K562 (cell line): ENCODE results near the gene TFAP2A. TPM values are rescaled to one million over a fixed set of nuclear protein-coding genes. Genes with fewer than 3 reads are reported as not detected.
A peak's percentile ranks its signal among the peaks of the same experiment; 100 is the strongest.

Experiments
- ZNF24 ChIP-seq: fragments of 450-650 bp; IDR thresholded peaks from 2 replicates; pipeline ENCODE4 v1.6.1; 2016
- polyA plus RNA-seq, 8 experiments: library from polyadenylated mRNA; depleted of rRNA in 4 of 8; stranded (reverse) in 5 of 8; unstranded in 3 of 8; fragments of >200 nt; fragmentation: Nextera tagmentation in 2 of 8; fragmentation: Illumina TruSeq in 1 of 8; extraction: Ambion mirVana in 2 of 8; extraction: Trizol in 1 of 8; gene quantifications; 2 replicates each; pipeline versions ENCODE4 v1.2.1 to v1.2.3, GENCODE V29; 2011 to 2014; ENCODE audit warnings: inconsistent platforms in 1 of 8, missing spikeins in 1 of 8
- total RNA-seq, 7 experiments: library from RNA; depleted of rRNA in 6 of 7; stranded (reverse); fragments of >200 nt in 6 of 7; fragmentation: Illumina TruSeq in 2 of 7; extraction: Trizol in 2 of 7; gene quantifications; 2 replicates each; pipeline versions ENCODE4 v1.2.1 to v1.2.3, GENCODE V29; 2011 to 2021; ENCODE audit warnings: low replicate concordance in 1 of 7
- TF ChIP-seq, protein P1 (sequence below), 2 experiments: fragments of 450-650 bp; formaldehyde crosslinking in 1 of 2; IDR thresholded peaks; 2 replicates each; pipeline versions ENCODE4 v1.4.0 to v1.6.1; 2014 to 2020; ENCODE audit warnings: mild to moderate bottlenecking in 2 of 2, borderline replicate concordance in 1 of 2, low read depth in 1 of 2
- TF ChIP-seq, protein P2 (sequence below): fragments of 450-650 bp; IDR thresholded peaks from 2 replicates; pipeline ENCODE4 v1.6.1; 2016; ENCODE audit warnings: mild to moderate bottlenecking, moderate library complexity

TFAP2A gene
- total and polyA plus RNA-seq, 9 of the 15 experiments (the other 6 are each of a cell fraction or from before 2014, with no cell fraction given) = 0.14 to 0.53 (median 0.19) TPM; not detected in 1

DNA sequence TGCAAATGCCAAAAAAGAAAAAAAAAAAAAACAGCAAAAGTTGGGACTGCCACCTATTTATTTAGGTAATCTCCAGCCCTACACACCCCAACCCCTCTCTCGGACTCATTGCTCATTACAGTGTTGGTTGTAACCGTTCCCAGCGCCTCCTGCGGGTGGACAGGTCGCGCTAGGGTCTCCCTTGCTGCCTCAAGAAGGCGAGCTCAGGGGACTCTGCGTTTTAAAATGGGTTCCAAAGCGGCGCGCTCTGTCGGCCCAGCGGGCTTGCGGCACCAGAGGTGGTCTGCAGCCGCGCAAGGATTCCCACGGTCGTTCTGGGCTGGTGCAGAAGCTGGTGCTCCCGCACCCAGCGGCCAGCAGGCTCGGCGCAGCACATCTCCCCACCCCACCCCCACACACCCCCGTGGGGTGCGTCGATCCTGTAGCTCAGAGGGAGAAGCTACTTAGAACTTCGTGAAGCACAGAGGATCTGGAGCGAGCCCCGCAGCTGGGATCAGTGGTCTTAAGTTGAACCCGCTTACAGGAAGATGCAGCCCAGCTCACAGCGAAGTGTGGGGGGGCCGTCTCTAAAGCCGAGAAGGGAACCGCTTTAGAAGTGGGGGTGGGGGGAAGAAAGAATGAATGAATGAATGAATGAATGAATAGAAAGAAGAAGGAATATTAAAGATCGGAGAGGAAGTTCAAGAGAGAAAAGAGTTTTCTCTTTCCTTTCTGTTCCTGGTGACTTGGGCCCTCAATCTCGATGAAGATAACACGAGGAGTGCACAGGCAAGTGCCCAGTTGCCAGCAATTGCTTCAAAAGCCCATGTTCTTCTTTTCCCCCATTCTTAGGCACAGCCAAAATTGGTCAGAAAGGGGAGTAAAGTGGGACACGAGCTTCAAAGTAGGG is 780 bp downstream of the TFAP2A start (continued):
- TF ChIP-seq, protein P1, sequence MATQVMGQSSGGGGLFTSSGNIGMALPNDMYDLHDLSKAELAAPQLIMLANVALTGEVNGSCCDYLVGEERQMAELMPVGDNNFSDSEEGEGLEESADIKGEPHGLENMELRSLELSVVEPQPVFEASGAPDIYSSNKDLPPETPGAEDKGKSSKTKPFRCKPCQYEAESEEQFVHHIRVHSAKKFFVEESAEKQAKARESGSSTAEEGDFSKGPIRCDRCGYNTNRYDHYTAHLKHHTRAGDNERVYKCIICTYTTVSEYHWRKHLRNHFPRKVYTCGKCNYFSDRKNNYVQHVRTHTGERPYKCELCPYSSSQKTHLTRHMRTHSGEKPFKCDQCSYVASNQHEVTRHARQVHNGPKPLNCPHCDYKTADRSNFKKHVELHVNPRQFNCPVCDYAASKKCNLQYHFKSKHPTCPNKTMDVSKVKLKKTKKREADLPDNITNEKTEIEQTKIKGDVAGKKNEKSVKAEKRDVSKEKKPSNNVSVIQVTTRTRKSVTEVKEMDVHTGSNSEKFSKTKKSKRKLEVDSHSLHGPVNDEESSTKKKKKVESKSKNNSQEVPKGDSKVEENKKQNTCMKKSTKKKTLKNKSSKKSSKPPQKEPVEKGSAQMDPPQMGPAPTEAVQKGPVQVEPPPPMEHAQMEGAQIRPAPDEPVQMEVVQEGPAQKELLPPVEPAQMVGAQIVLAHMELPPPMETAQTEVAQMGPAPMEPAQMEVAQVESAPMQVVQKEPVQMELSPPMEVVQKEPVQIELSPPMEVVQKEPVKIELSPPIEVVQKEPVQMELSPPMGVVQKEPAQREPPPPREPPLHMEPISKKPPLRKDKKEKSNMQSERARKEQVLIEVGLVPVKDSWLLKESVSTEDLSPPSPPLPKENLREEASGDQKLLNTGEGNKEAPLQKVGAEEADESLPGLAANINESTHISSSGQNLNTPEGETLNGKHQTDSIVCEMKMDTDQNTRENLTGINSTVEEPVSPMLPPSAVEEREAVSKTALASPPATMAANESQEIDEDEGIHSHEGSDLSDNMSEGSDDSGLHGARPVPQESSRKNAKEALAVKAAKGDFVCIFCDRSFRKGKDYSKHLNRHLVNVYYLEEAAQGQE (IDR thresholded peaks at IDR 0.05; ENCODE audit: borderline replicate concordance) = peak; percentile 20; the same call in 1 of the 2 replicates
- TF ChIP-seq, protein P1 (CRISPR knock-in tag; IDR thresholded peaks at IDR 0.05; ENCODE audit: low read depth) = no peak
- TF ChIP-seq, protein P2, sequence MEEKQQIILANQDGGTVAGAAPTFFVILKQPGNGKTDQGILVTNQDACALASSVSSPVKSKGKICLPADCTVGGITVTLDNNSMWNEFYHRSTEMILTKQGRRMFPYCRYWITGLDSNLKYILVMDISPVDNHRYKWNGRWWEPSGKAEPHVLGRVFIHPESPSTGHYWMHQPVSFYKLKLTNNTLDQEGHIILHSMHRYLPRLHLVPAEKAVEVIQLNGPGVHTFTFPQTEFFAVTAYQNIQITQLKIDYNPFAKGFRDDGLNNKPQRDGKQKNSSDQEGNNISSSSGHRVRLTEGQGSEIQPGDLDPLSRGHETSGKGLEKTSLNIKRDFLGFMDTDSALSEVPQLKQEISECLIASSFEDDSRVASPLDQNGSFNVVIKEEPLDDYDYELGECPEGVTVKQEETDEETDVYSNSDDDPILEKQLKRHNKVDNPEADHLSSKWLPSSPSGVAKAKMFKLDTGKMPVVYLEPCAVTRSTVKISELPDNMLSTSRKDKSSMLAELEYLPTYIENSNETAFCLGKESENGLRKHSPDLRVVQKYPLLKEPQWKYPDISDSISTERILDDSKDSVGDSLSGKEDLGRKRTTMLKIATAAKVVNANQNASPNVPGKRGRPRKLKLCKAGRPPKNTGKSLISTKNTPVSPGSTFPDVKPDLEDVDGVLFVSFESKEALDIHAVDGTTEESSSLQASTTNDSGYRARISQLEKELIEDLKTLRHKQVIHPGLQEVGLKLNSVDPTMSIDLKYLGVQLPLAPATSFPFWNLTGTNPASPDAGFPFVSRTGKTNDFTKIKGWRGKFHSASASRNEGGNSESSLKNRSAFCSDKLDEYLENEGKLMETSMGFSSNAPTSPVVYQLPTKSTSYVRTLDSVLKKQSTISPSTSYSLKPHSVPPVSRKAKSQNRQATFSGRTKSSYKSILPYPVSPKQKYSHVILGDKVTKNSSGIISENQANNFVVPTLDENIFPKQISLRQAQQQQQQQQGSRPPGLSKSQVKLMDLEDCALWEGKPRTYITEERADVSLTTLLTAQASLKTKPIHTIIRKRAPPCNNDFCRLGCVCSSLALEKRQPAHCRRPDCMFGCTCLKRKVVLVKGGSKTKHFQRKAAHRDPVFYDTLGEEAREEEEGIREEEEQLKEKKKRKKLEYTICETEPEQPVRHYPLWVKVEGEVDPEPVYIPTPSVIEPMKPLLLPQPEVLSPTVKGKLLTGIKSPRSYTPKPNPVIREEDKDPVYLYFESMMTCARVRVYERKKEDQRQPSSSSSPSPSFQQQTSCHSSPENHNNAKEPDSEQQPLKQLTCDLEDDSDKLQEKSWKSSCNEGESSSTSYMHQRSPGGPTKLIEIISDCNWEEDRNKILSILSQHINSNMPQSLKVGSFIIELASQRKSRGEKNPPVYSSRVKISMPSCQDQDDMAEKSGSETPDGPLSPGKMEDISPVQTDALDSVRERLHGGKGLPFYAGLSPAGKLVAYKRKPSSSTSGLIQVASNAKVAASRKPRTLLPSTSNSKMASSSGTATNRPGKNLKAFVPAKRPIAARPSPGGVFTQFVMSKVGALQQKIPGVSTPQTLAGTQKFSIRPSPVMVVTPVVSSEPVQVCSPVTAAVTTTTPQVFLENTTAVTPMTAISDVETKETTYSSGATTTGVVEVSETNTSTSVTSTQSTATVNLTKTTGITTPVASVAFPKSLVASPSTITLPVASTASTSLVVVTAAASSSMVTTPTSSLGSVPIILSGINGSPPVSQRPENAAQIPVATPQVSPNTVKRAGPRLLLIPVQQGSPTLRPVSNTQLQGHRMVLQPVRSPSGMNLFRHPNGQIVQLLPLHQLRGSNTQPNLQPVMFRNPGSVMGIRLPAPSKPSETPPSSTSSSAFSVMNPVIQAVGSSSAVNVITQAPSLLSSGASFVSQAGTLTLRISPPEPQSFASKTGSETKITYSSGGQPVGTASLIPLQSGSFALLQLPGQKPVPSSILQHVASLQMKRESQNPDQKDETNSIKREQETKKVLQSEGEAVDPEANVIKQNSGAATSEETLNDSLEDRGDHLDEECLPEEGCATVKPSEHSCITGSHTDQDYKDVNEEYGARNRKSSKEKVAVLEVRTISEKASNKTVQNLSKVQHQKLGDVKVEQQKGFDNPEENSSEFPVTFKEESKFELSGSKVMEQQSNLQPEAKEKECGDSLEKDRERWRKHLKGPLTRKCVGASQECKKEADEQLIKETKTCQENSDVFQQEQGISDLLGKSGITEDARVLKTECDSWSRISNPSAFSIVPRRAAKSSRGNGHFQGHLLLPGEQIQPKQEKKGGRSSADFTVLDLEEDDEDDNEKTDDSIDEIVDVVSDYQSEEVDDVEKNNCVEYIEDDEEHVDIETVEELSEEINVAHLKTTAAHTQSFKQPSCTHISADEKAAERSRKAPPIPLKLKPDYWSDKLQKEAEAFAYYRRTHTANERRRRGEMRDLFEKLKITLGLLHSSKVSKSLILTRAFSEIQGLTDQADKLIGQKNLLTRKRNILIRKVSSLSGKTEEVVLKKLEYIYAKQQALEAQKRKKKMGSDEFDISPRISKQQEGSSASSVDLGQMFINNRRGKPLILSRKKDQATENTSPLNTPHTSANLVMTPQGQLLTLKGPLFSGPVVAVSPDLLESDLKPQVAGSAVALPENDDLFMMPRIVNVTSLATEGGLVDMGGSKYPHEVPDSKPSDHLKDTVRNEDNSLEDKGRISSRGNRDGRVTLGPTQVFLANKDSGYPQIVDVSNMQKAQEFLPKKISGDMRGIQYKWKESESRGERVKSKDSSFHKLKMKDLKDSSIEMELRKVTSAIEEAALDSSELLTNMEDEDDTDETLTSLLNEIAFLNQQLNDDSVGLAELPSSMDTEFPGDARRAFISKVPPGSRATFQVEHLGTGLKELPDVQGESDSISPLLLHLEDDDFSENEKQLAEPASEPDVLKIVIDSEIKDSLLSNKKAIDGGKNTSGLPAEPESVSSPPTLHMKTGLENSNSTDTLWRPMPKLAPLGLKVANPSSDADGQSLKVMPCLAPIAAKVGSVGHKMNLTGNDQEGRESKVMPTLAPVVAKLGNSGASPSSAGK = 0 out of 2 replicates have a peak, but pooled peaks have one; percentile 37
- peak; percentile 89 for TF ChIP-seq ZNF24
